HCT116 (cell line): ENCODE measurements around the gene PDLIM7. TPM values are rescaled to one million over a fixed set of nuclear protein-coding genes. Genes with fewer than 3 reads are reported as not detected.

ENCODE experiments used
- ATAC-seq: fragments of 200-7000 bp; cut with Tn5 transposase; 2 replicates; pipeline ENCODE4 v1.9.1; 2020; ENCODE audit warnings: mild to moderate bottlenecking, moderate library complexity
- Bru-seq: library from RNA; stranded (reverse); fragments of 400-500 nt; gene quantifications from one replicate; lab custom pipeline; 2021; lab: Mats Ljungman, UMichigan
- BruChase-seq, 2 experiments: library from RNA; stranded (reverse); fragments of 400-500 nt; gene quantifications; one replicate each; lab custom pipeline; 2021; lab: Mats Ljungman, UMichigan
- BruUV-seq: library from RNA; stranded (reverse); fragments of 400-500 nt; replicated peaks from 2 replicates; lab custom pipeline; 2021; lab: Mats Ljungman, UMichigan
- CTCF ChIA-PET: fragments of 300-600 bp; sonication (Branson Sonifier 250); formaldehyde crosslinking; loops from one replicate; lab custom pipeline; 2021; ENCODE audit warnings: antibody characterized with exemption; lab: Charles Lee
- POLR2A ChIA-PET: fragments of 300-600, 350-600 bp; sonication (Branson Sonifier 250); formaldehyde crosslinking; loops from one replicate; lab custom pipeline; 2021; ENCODE audit warnings: antibody characterized with exemption; lab: Charles Lee
- RAD21 ChIA-PET, 2 experiments: fragments of 300-600 bp; sonication (Branson Sonifier 250); formaldehyde crosslinking; loops; one replicate each; lab custom pipeline; 2023; ENCODE audit warnings: low total read pairs in 2 of 2; ENCODE audit not compliant: uncharacterized antibody in 2 of 2, unreplicated experiment in 2 of 2, low non-redundant PET in 1 of 2; lab: Charles Lee
- DNase-seq: peaks from one replicate; pipeline ENCODE4 v3.0.0-alpha.2; 2010; ENCODE audit warnings: low read depth, low spot score
- H2AFZ ChIP-seq: fragments of 200-600 bp; shearing (Covaris generic), sonication (generic); 2 replicates; pipeline ENCODE4 v1.6.1; 2017; ENCODE audit warnings: low read depth, mixed run types, mixed read lengths, antibody characterized with exemption, low read length; ENCODE audit not compliant: poor library complexity, severe bottlenecking
- H3K27ac ChIP-seq: 2 replicates; pipeline ENCODE4 v1.5.1; 2012; ENCODE audit warnings: low read depth, low read length
- H3K27me3 ChIP-seq: fragments of 200-600 bp; sonication (generic); 2 replicates; pipeline ENCODE4 v1.6.1; 2016; ENCODE audit warnings: mixed run types, low read length, mixed read lengths; ENCODE audit not compliant: insufficient read depth
- H3K36me3 ChIP-seq, 2 experiments: fragments of 200-500 bp in 1 of 2; fragments of 200-600 bp in 1 of 2; sonication (Bioruptor generic) in 1 of 2; sonication (generic) in 1 of 2; 2 replicates each; pipeline versions ENCODE4 v1.5.1 to v1.6.1; 2014 to 2016; ENCODE audit warnings: low read length in 2 of 2, inconsistent platforms in 1 of 2, mixed read lengths in 1 of 2, mixed run types in 1 of 2; ENCODE audit not compliant: insufficient read depth in 2 of 2, control insufficient read depth in 1 of 2
- H3K4me1 ChIP-seq, 2 experiments: fragments of 200-600 bp in 1 of 2; sonication (generic) in 1 of 2; 2 replicates each; pipeline versions ENCODE4 v1.5.1 to v1.6.1; 2012 to 2017; ENCODE audit warnings: low read length in 2 of 2, inconsistent platforms in 1 of 2, mild to moderate bottlenecking in 1 of 2, mixed read lengths in 1 of 2, mixed run types in 1 of 2, moderate library complexity in 1 of 2; ENCODE audit not compliant: insufficient read depth in 2 of 2, control insufficient read depth in 1 of 2
- H3K4me2 ChIP-seq: fragments of 200-600 bp; sonication (generic); 2 replicates; pipeline ENCODE4 v1.6.1; 2017; ENCODE audit warnings: mixed run types, low read length, mixed read lengths
- H3K4me3 ChIP-seq, 2 experiments: fragments of 200-600 bp in 1 of 2; sonication (generic) in 1 of 2; replicated peaks in 1 of 2; 2 replicates each; pipeline ENCODE4 v1.5.1; 2011 to 2016; ENCODE audit warnings: low read length in 2 of 2, control low read depth in 1 of 2, low read depth in 1 of 2, mild to moderate bottlenecking in 1 of 2, mixed read lengths in 1 of 2, mixed run types in 1 of 2
- H3K79me2 ChIP-seq: fragments of 200-600 bp; sonication (generic); 2 replicates; pipeline ENCODE4 v1.6.1; 2017; ENCODE audit warnings: mild to moderate bottlenecking, mixed run types, low read length, moderate library complexity, mixed read lengths; ENCODE audit not compliant: insufficient read depth
- H3K9ac ChIP-seq: fragments of 200-600 bp; sonication (generic); 2 replicates; pipeline ENCODE4 v1.6.1; 2016; ENCODE audit warnings: low read length, mixed read lengths
- H3K9me2 ChIP-seq: fragments of 200-600 bp; sonication (generic), shearing (Covaris generic); 2 replicates; pipeline ENCODE4 v1.6.1; 2017; ENCODE audit warnings: mixed run types, mild to moderate bottlenecking, moderate library complexity; ENCODE audit not compliant: insufficient read depth
- H3K9me3 ChIP-seq, 2 experiments: fragments of 200-500 bp in 1 of 2; fragments of 200-600 bp in 1 of 2; sonication (Bioruptor generic) in 1 of 2; sonication (generic) in 1 of 2; 2 replicates each; pipeline ENCODE4 v1.6.1; 2014 to 2017; ENCODE audit warnings: low read length in 2 of 2, mixed read lengths in 2 of 2, inconsistent platforms in 1 of 2, low read depth in 1 of 2, mild to moderate bottlenecking in 1 of 2, mixed run types in 1 of 2, moderate library complexity in 1 of 2; ENCODE audit not compliant: control insufficient read depth in 1 of 2, insufficient read depth in 1 of 2
- H4K20me1 ChIP-seq: fragments of 200-600 bp; sonication (generic), shearing (Covaris generic); 2 replicates; pipeline ENCODE4 v1.6.1; 2017; ENCODE audit warnings: mixed run types, mild to moderate bottlenecking, moderate library complexity; ENCODE audit not compliant: insufficient read depth
- CEBPB ChIP-seq: IDR thresholded peaks from 2 replicates; pipeline ENCODE4 v1.6.1; 2012; ENCODE audit warnings: low read depth
- EZH2phosphoT487 ChIP-seq: fragments of 200-600 bp; IDR thresholded peaks from 2 replicates; pipeline ENCODE4 v1.6.1; 2018; ENCODE audit warnings: antibody characterized with exemption, borderline replicate concordance
- FOSL1 ChIP-seq: IDR thresholded peaks from 2 replicates; pipeline ENCODE4 v1.6.1; 2012; ENCODE audit warnings: low read depth
- JUND ChIP-seq: IDR thresholded peaks from 2 replicates; pipeline ENCODE4 v1.6.1; 2012
- POLR2A ChIP-seq: IDR thresholded peaks from 2 replicates; pipeline ENCODE4 v1.7.0; 2011; ENCODE audit warnings: borderline replicate concordance; ENCODE audit not compliant: insufficient read depth, insufficient read length; ENCODE audit errors: extremely low read depth
- POLR2AphosphoS5 ChIP-seq: IDR thresholded peaks from 2 replicates; pipeline ENCODE4 v1.6.1; 2011; ENCODE audit warnings: mild to moderate bottlenecking, low read depth, low read length, moderate library complexity
- RAD21 ChIP-seq: IDR thresholded peaks from 2 replicates; pipeline ENCODE4 v1.6.1; 2012; ENCODE audit warnings: low read depth, mild to moderate bottlenecking
- SP1 ChIP-seq: IDR thresholded peaks from 2 replicates; pipeline ENCODE4 v1.6.1; 2012; ENCODE audit warnings: low read depth
- SRF ChIP-seq: IDR thresholded peaks from 2 replicates; pipeline ENCODE4 v1.6.1; 2012; ENCODE audit warnings: low read depth
- ZFX ChIP-seq: fragments of 450-650 bp; IDR thresholded peaks from 2 replicates; pipeline ENCODE4 v1.6.1; 2017
- ZNF274 ChIP-seq: fragments of 200-500 bp; sonication (Bioruptor generic); IDR thresholded peaks from 2 replicates; pipeline ENCODE4 v1.6.1; 2014; ENCODE audit warnings: mild to moderate bottlenecking, low read depth, low read length, inconsistent platforms
- intact Hi-C: fragments of 100-400 bp; cut with micrococcal nuclease; formaldehyde crosslinking; loops from 2 replicates; pipeline ENCODE4 v1.10.0; 2022
- long read RNA-seq: library from polyadenylated mRNA; unstranded; transcript quantifications from one replicate; pipeline ENCODE4 v2.0.0, GENCODE V29; 2021; ENCODE audit not compliant: unreplicated experiment
- polyA plus RNA-seq: library from polyadenylated mRNA; unstranded; fragments of >200 nt; gene quantifications from 2 replicates; pipeline ENCODE4 v1.2.1, GENCODE V29; 2012; ENCODE audit warnings: missing spikeins
- total RNA-seq: library from RNA; stranded (reverse); gene quantifications from one replicate; pipeline ENCODE4 v1.2.1, GENCODE V29; 2021; ENCODE audit not compliant: unreplicated experiment
- TF ChIP-seq, protein P1 (sequence below), 3 experiments: fragments of 200-600 bp in 1 of 3; sonication (generic) in 1 of 3; IDR thresholded peaks in 2 of 3; conservative IDR thresholded peaks in 1 of 3; 2 replicates each; pipeline ENCODE4 v1.5.1; 2012 to 2017; ENCODE audit warnings: low read depth in 2 of 3, low read length in 2 of 3, antibody characterized with exemption in 1 of 3, borderline replicate concordance in 1 of 3, control low read depth in 1 of 3, mild to moderate bottlenecking in 1 of 3, mixed read lengths in 1 of 3, mixed run types in 1 of 3, moderate library complexity in 1 of 3; ENCODE audit not compliant: insufficient read depth in 1 of 3
- TF ChIP-seq, protein P2 (sequence below): IDR thresholded peaks from 2 replicates; pipeline ENCODE4 v1.6.1; 2011; ENCODE audit warnings: mild to moderate bottlenecking, low read length, moderate library complexity; ENCODE audit not compliant: insufficient replicate concordance; ENCODE audit errors: extremely low read depth
- TF ChIP-seq, protein P3 (sequence below): IDR thresholded peaks from 2 replicates; pipeline ENCODE4 v1.6.1; 2012; ENCODE audit warnings: low read depth

Gene PDLIM7, protein sequence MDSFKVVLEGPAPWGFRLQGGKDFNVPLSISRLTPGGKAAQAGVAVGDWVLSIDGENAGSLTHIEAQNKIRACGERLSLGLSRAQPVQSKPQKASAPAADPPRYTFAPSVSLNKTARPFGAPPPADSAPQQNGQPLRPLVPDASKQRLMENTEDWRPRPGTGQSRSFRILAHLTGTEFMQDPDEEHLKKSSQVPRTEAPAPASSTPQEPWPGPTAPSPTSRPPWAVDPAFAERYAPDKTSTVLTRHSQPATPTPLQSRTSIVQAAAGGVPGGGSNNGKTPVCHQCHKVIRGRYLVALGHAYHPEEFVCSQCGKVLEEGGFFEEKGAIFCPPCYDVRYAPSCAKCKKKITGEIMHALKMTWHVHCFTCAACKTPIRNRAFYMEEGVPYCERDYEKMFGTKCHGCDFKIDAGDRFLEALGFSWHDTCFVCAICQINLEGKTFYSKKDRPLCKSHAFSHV
- total RNA-seq (153 TPM), Bru-seq, nascent RNA (percentile 86 among the genes with signal in this experiment), BruChase-seq, experiment 1, labeled RNA remaining after a 6-hour chase (percentile 90 among the genes with signal in this experiment), BruChase-seq, experiment 2, labeled RNA remaining after a 2-hour chase (percentile 86 among the genes with signal in this experiment)
- polyA plus RNA-seq = 152 and 163 TPM in 2 replicates
- long read RNA-seq, transcript PDLIM7-202 (13 exons, 1,689 nt) = major isoform, 134 of 271 reads
- long read RNA-seq, transcript PDLIM7-212 (3 exons, 556 nt) = minor isoform, 7 of 271 reads
- long read RNA-seq, partial matches to known transcripts = 87 of 271 reads
- long read RNA-seq, other reads (novel, unspliced or antisense) = 40 of 271 reads

- peak within 1 kb of the TSS; percentile 99 for H3K4me2 ChIP-seq
- DNase-seq = peak; percentile 92
- ChIA-PET POLR2A (interaction anchor here (0.8 to 6.4 kb wide), 17 partner anchors 19 to 411 kb away, joined by 3 to 54 read pairs (median 4); partner anchors contain the start of genes DBN1, DDX41 and FGFR4), CTCF (interaction anchor here (0.7 to 4.1 kb wide), 10 partner anchors 10 to 127 kb away, joined by 3 to 28 read pairs (median 6); partner anchors contain the start of gene PRR7), RAD21 (interaction anchor here (0.6 to 1.0 kb wide), 2 partner anchors 93 to 100 kb away, joined by 3 read pairs; no protein-coding TSS in a partner anchor)
- no TSS peak for BruUV-seq
- H3K9me3 ChIP-seq = no peaks in the 10 kb centered on the region
- peak within 1 kb of the TSS; percentile 96 for H3K27ac ChIP-seq
- peaks cover 7% of the 10 kb centered on the region; the same call in 1 of the 2 replicates for H4K20me1 ChIP-seq
- ATAC-seq = peak; percentile 72
- intact Hi-C loops = loop anchor here (1.0 to 5.0 kb wide), 4 partner anchors 95 to 185 kb away; partner anchors contain the start of genes B4GALT7, MXD3 and PFN3
- peak within 1 kb of the TSS; percentile 94 for H3K9ac ChIP-seq
- peak within 1 kb of the TSS; percentile 88 to 89 for H3K4me3 ChIP-seq
- H3K79me2 ChIP-seq = peaks cover 44% of the 10 kb centered on the region
- no peak within 1 kb of the TSS for H2AFZ ChIP-seq
- H3K27me3 ChIP-seq = no peaks in the 10 kb centered on the region
- peaks cover 0 to 6% of the 10 kb centered on the region in 2 experiments; a peak in 2 of 4 replicates for H3K36me3 ChIP-seq
- H3K4me1 ChIP-seq = peaks cover 39 to 63% of the 10 kb centered on the region in 2 experiments
- H3K9me2 ChIP-seq = no peaks in the 10 kb centered on the region
- no peak for TF ChIP-seq CEBPB
- no peak for TF ChIP-seq RAD21
- TF ChIP-seq, protein P1, sequence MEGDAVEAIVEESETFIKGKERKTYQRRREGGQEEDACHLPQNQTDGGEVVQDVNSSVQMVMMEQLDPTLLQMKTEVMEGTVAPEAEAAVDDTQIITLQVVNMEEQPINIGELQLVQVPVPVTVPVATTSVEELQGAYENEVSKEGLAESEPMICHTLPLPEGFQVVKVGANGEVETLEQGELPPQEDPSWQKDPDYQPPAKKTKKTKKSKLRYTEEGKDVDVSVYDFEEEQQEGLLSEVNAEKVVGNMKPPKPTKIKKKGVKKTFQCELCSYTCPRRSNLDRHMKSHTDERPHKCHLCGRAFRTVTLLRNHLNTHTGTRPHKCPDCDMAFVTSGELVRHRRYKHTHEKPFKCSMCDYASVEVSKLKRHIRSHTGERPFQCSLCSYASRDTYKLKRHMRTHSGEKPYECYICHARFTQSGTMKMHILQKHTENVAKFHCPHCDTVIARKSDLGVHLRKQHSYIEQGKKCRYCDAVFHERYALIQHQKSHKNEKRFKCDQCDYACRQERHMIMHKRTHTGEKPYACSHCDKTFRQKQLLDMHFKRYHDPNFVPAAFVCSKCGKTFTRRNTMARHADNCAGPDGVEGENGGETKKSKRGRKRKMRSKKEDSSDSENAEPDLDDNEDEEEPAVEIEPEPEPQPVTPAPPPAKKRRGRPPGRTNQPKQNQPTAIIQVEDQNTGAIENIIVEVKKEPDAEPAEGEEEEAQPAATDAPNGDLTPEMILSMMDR (IDR thresholded peaks at IDR 0.05 in 2 of 3, conservative IDR thresholded peaks at IDR 0.05 in 1 of 3; ENCODE audit: borderline replicate concordance in 1 of 3, insufficient read depth in 1 of 3, low read depth in 2 of 3, low read length in 2 of 3) = no peak
- no peak for TF ChIP-seq JUND
- TF ChIP-seq POLR2A = peak; percentile 92
- no peak for TF ChIP-seq FOSL1
- no peak for TF ChIP-seq SRF
- no peak for TF ChIP-seq EZH2phosphoT487
- TF ChIP-seq, protein P2, sequence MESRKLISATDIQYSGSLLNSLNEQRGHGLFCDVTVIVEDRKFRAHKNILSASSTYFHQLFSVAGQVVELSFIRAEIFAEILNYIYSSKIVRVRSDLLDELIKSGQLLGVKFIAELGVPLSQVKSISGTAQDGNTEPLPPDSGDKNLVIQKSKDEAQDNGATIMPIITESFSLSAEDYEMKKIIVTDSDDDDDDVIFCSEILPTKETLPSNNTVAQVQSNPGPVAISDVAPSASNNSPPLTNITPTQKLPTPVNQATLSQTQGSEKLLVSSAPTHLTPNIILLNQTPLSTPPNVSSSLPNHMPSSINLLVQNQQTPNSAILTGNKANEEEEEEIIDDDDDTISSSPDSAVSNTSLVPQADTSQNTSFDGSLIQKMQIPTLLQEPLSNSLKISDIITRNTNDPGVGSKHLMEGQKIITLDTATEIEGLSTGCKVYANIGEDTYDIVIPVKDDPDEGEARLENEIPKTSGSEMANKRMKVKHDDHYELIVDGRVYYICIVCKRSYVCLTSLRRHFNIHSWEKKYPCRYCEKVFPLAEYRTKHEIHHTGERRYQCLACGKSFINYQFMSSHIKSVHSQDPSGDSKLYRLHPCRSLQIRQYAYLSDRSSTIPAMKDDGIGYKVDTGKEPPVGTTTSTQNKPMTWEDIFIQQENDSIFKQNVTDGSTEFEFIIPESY = peak; percentile 27
- no peak for TF ChIP-seq SP1
- TF ChIP-seq, protein P3, sequence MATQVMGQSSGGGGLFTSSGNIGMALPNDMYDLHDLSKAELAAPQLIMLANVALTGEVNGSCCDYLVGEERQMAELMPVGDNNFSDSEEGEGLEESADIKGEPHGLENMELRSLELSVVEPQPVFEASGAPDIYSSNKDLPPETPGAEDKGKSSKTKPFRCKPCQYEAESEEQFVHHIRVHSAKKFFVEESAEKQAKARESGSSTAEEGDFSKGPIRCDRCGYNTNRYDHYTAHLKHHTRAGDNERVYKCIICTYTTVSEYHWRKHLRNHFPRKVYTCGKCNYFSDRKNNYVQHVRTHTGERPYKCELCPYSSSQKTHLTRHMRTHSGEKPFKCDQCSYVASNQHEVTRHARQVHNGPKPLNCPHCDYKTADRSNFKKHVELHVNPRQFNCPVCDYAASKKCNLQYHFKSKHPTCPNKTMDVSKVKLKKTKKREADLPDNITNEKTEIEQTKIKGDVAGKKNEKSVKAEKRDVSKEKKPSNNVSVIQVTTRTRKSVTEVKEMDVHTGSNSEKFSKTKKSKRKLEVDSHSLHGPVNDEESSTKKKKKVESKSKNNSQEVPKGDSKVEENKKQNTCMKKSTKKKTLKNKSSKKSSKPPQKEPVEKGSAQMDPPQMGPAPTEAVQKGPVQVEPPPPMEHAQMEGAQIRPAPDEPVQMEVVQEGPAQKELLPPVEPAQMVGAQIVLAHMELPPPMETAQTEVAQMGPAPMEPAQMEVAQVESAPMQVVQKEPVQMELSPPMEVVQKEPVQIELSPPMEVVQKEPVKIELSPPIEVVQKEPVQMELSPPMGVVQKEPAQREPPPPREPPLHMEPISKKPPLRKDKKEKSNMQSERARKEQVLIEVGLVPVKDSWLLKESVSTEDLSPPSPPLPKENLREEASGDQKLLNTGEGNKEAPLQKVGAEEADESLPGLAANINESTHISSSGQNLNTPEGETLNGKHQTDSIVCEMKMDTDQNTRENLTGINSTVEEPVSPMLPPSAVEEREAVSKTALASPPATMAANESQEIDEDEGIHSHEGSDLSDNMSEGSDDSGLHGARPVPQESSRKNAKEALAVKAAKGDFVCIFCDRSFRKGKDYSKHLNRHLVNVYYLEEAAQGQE = no peak
- TF ChIP-seq POLR2AphosphoS5 = peak; percentile 99
- peak; percentile 39; the same call in 1 of the 2 replicates for TF ChIP-seq ZFX
- no peak for TF ChIP-seq ZNF274
Observed at GRCh38 chr5:177497292-177498012, at the start of gene PDLIM7. PDLIM7 (minus strand) TSS chr5:177497604; CDS start chr5:177496512, 1,092 bp downstream.
